ENCODE data around the gene CMIP.

DNA sequence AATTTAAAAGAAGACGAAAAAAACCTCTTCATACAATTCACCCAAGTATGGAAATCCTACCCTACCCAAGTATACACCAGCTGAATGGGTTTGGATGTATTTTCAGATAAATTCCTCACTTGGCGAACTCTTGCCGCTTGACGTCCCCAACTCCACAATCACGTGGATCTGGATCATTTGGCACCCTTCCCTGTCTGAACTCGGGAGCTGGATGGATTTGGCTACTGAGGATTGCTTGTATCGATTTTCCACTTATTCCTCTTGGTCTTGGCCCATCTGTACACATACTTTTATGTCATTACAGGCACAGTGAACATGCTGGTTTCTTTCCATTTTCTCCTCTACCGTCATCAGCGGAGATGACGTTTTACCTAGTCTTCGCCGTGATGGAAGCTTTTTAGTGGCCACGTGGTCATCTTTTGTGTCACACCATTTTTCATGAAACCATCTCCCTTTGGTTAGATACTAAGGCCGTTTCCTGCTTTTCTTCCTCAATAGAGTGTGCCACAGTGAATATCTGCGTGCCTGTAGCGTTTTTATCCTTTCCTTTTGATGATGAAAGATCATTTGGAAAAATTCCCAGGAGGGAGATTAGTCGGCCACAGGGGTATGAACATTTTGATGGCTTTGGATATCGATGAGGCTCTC lies 47.1 kb downstream of the CMIP start:
- TF ChIP-seq EZH2 (IDR thresholded peaks at IDR 0.05; ENCODE audit: borderline replicate concordance, low read length) = no peak
- TF ChIP-seq, protein P1, sequence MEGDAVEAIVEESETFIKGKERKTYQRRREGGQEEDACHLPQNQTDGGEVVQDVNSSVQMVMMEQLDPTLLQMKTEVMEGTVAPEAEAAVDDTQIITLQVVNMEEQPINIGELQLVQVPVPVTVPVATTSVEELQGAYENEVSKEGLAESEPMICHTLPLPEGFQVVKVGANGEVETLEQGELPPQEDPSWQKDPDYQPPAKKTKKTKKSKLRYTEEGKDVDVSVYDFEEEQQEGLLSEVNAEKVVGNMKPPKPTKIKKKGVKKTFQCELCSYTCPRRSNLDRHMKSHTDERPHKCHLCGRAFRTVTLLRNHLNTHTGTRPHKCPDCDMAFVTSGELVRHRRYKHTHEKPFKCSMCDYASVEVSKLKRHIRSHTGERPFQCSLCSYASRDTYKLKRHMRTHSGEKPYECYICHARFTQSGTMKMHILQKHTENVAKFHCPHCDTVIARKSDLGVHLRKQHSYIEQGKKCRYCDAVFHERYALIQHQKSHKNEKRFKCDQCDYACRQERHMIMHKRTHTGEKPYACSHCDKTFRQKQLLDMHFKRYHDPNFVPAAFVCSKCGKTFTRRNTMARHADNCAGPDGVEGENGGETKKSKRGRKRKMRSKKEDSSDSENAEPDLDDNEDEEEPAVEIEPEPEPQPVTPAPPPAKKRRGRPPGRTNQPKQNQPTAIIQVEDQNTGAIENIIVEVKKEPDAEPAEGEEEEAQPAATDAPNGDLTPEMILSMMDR (conservative IDR thresholded peaks at IDR 0.05 in 1 of 2, IDR thresholded peaks at IDR 0.05 in 1 of 2; ENCODE audit: extremely low read depth in 1 of 2, insufficient read depth in 1 of 2, low read depth in 1 of 2, low read length in 2 of 2) = no peak
